HCT116 (cell line): Measurements from ENCODE around the gene ACSL4.
A peak's percentile ranks its signal among the peaks of the same experiment; 100 is the strongest.

Experiments
- ELF1 ChIP-seq: IDR thresholded peaks from 2 replicates; pipeline ENCODE4 v1.6.1; 2012; ENCODE audit warnings: low read depth, borderline replicate concordance
- EZH2 ChIP-seq: fragments of 200-600 bp; sonication (generic); IDR thresholded peaks from 2 replicates; pipeline ENCODE4 v1.6.1; 2017; ENCODE audit warnings: antibody characterized with exemption, mixed run types
- EZH2phosphoT487 ChIP-seq: fragments of 200-600 bp; IDR thresholded peaks from 2 replicates; pipeline ENCODE4 v1.6.1; 2018; ENCODE audit warnings: antibody characterized with exemption, borderline replicate concordance
- MAX ChIP-seq: IDR thresholded peaks from 2 replicates; pipeline ENCODE4 v1.6.1; 2012
- POLR2A ChIP-seq: IDR thresholded peaks from 2 replicates; pipeline ENCODE4 v1.7.0; 2011; ENCODE audit warnings: borderline replicate concordance; ENCODE audit not compliant: insufficient read depth, insufficient read length; ENCODE audit errors: extremely low read depth
- POLR2AphosphoS5 ChIP-seq: IDR thresholded peaks from 2 replicates; pipeline ENCODE4 v1.6.1; 2011; ENCODE audit warnings: mild to moderate bottlenecking, low read depth, low read length, moderate library complexity
- ZNF274 ChIP-seq: fragments of 200-500 bp; sonication (Bioruptor generic); IDR thresholded peaks from 2 replicates; pipeline ENCODE4 v1.6.1; 2014; ENCODE audit warnings: mild to moderate bottlenecking, low read depth, low read length, inconsistent platforms
- TF ChIP-seq, protein P1 (sequence below), 3 experiments: fragments of 200-600 bp in 1 of 3; sonication (generic) in 1 of 3; IDR thresholded peaks in 2 of 3; conservative IDR thresholded peaks in 1 of 3; 2 replicates each; pipeline ENCODE4 v1.5.1; 2012 to 2017; ENCODE audit warnings: low read depth in 2 of 3, low read length in 2 of 3, antibody characterized with exemption in 1 of 3, borderline replicate concordance in 1 of 3, control low read depth in 1 of 3, mild to moderate bottlenecking in 1 of 3, mixed read lengths in 1 of 3, mixed run types in 1 of 3, moderate library complexity in 1 of 3; ENCODE audit not compliant: insufficient read depth in 1 of 3

DNA sequence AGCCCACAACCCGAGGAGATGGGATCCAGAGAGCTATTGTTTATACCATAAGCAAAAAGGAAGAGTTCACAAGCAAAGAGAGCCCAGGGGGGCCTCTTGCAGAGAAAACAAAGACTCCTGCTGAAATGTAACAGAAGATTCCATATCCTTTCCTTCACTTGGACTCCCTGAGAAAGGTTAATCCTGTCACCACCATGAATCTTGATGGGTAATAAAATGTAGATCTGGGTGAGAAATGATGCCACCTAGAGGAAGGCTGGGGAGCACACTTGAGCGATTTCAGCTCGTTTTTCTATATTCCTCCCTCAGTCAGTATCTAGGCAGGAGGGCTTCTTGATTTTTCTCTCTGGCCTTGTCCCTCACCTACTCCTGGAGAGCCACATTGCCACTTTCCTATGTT lies 97.9 kb downstream of the ACSL4 start:
- TF ChIP-seq EZH2phosphoT487 (no peak), POLR2A (no peak), EZH2 (no peak), ELF1 (no peak), ZNF274 (no peak), POLR2AphosphoS5 (no peak), MAX (no peak)
- TF ChIP-seq, protein P1, sequence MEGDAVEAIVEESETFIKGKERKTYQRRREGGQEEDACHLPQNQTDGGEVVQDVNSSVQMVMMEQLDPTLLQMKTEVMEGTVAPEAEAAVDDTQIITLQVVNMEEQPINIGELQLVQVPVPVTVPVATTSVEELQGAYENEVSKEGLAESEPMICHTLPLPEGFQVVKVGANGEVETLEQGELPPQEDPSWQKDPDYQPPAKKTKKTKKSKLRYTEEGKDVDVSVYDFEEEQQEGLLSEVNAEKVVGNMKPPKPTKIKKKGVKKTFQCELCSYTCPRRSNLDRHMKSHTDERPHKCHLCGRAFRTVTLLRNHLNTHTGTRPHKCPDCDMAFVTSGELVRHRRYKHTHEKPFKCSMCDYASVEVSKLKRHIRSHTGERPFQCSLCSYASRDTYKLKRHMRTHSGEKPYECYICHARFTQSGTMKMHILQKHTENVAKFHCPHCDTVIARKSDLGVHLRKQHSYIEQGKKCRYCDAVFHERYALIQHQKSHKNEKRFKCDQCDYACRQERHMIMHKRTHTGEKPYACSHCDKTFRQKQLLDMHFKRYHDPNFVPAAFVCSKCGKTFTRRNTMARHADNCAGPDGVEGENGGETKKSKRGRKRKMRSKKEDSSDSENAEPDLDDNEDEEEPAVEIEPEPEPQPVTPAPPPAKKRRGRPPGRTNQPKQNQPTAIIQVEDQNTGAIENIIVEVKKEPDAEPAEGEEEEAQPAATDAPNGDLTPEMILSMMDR (IDR thresholded peaks at IDR 0.05 in 2 of 3, conservative IDR thresholded peaks at IDR 0.05 in 1 of 3; ENCODE audit: borderline replicate concordance in 1 of 3, insufficient read depth in 1 of 3, low read depth in 2 of 3, low read length in 2 of 3): peak in 2 of 3 experiments; percentile 44 to 58; a peak in 4 of 6 replicates
